ENCODE data around the gene EDDM3A.

DNA sequence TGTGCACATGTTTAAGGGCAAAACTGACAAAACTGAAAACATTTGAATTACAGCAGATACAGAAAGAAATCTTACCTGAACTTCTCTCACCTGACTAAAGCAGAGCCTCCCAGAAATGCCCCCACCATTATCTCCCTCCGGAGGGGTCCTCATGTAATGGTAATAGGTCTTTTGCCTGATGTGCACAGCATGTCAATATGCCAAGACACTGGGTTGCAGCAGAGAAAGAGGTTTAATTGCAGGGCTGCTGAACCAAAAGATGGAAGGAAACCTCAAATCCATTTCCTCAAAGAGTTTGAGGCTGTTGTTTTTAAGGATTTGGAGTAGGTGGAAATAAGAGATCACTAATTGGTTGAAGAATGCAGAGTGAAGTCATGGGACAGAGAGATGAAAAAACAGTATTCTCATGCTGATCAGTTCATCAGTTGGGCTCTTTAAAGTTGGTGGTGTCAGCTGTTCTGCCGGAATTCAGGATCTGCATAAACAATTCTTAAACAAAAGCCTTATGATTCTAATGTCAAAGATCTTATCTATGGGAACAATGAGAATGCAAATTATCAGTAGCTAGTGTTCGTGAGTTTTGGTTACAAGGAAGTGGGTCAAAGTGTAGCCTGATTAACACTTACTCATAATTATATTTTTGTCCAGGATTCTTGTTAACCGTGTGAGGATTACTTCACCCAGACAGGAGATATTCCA is 38.9 kb upstream of the EDDM3A start:
- TF ChIP-seq, protein P1, sequence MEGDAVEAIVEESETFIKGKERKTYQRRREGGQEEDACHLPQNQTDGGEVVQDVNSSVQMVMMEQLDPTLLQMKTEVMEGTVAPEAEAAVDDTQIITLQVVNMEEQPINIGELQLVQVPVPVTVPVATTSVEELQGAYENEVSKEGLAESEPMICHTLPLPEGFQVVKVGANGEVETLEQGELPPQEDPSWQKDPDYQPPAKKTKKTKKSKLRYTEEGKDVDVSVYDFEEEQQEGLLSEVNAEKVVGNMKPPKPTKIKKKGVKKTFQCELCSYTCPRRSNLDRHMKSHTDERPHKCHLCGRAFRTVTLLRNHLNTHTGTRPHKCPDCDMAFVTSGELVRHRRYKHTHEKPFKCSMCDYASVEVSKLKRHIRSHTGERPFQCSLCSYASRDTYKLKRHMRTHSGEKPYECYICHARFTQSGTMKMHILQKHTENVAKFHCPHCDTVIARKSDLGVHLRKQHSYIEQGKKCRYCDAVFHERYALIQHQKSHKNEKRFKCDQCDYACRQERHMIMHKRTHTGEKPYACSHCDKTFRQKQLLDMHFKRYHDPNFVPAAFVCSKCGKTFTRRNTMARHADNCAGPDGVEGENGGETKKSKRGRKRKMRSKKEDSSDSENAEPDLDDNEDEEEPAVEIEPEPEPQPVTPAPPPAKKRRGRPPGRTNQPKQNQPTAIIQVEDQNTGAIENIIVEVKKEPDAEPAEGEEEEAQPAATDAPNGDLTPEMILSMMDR (IDR thresholded peaks at IDR 0.05 in 4 of 5, conservative IDR thresholded peaks at IDR 0.05 in 1 of 5), result no peak
- TF ChIP-seq POLR2A (IDR thresholded peaks at IDR 0.05), result no peak
